HG03159 (cell line): ENCODE measurements around the gene PRSS2.

ENCODE experiments used
- ATAC-seq: cut with Tn5 transposase; IDR thresholded peaks from one replicate; pipeline ENCODE4 v1.9.1; 2021; ENCODE audit warnings: mild to moderate bottlenecking, moderate library complexity; ENCODE audit not compliant: unreplicated experiment

Gene PRSS2

DNA sequence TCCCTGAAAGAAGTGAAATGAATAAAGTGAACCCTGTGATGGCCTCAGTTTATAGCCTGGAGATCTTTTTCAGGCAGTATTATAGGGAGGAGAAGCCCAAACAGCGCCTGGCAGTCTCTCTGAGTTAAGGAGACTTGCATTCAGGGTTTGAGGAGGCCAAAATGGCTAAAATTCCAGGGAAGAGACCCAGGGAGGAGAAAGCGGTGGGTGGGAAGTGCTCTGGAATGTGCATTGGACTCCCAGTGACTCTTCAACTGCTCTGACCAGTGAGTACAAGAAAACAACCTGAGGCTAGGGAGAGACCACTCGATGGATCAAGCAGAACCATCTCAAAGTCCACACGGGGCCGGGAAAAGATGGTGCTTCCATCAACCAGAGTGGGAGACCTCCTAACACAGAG lies 48.8 kb downstream of the PRSS2 start:
- ATAC-seq, result no peak

DNA sequence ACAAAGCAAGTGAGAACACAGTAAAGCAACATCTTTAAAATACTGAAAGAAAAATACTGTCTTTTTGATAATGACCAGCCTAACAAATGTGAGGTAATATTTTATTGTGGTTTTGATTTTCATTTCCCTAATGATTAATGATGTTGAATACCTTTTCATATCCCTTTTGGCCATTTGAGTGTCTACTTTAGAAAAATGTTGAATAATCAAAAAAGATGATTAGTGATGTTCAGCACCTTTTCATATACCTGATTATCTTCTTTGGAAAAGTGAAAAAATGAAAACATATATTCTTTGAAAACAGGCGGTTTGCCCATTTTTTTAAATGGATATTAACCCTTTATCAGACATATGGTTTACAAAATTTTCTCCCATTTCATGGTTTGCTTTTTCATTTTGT lies 51.9 kb downstream of the PRSS2 start:
- no peak for ATAC-seq
